Activated effector memory CD4-positive, alpha-beta T cell treated with Interleukin-2 at 50 U/mL for 16 hours (primary cell): Measurements from ENCODE around the gene NFU1.

Experiments used
- DNase-seq: peaks from one replicate; pipeline ENCODE4 v3.0.0-alpha.2; 2020

The NFU1 gene

GRCh38 chr2:69436938-69437750, at the start of gene NFU1:
Gene NFU1, minus strand, starts transcription at chr2:69437435. Its CDS starts 13 bp downstream, at chr2:69437422.
- DNase-seq: peak; percentile 78

GRCh38 chr2:69483696-69484095, 46.5 kb upstream of the NFU1 start:
- no peak for DNase-seq

GRCh38 chr2:69483024-69483423, 45.8 kb upstream of the NFU1 start:
- no peak for DNase-seq

GRCh38 chr2:69482471-69482870, 45.2 kb upstream of the NFU1 start:
- DNase-seq: no peak

- no peak for DNase-seq
Measured at GRCh38 chr2:69481421-69481820, 44.2 kb upstream of the NFU1 start.

- DNase-seq: no peak
Measured at GRCh38 chr2:69477627-69478026, 40.4 kb upstream of the NFU1 start.

GRCh38 chr2:69474688-69475087, 37.5 kb upstream of the NFU1 start:
- no peak for DNase-seq

- DNase-seq: no peak
Measured at GRCh38 chr2:69471793-69472192, 34.6 kb upstream of the NFU1 start.

- no peak for DNase-seq
Measured at GRCh38 chr2:69470911-69471310, 33.7 kb upstream of the NFU1 start.

- DNase-seq: no peak
Measured at GRCh38 chr2:69469784-69470183, 32.5 kb upstream of the NFU1 start.

- no peak for DNase-seq
Measured at GRCh38 chr2:69469375-69469774, 32.1 kb upstream of the NFU1 start.

- DNase-seq: no peak
Measured at GRCh38 chr2:69466728-69467127, 29.5 kb upstream of the NFU1 start.

- DNase-seq: no peak
Measured at GRCh38 chr2:69465513-69466456, 28.6 kb upstream of the NFU1 start.

- DNase-seq: no peak
Measured at GRCh38 chr2:69464575-69464974, 27.3 kb upstream of the NFU1 start.

- DNase-seq: no peak
Measured at GRCh38 chr2:69462780-69463179, 25.5 kb upstream of the NFU1 start.

- no peak for DNase-seq
Measured at GRCh38 chr2:69461404-69461803, 24.2 kb upstream of the NFU1 start.

- no peak for DNase-seq
Measured at GRCh38 chr2:69459936-69460335, 22.7 kb upstream of the NFU1 start.

- no peak for DNase-seq
Measured at GRCh38 chr2:69456950-69457445, 19.8 kb upstream of the NFU1 start.

- DNase-seq: no peak
Measured at GRCh38 chr2:69456154-69456553, 18.9 kb upstream of the NFU1 start.

- no peak for DNase-seq
Measured at GRCh38 chr2:69454976-69455375, 17.7 kb upstream of the NFU1 start.

GRCh38 chr2:69453475-69454129, 16.4 kb upstream of the NFU1 start:
- no peak for DNase-seq

GRCh38 chr2:69452687-69453086, 15.5 kb upstream of the NFU1 start:
- DNase-seq: no peak

GRCh38 chr2:69450735-69451416, 13.6 kb upstream of the NFU1 start:
- DNase-seq: no peak
